HepG2 (cell line): ENCODE data around the gene UTP3. TPM values are rescaled to one million over a fixed set of nuclear protein-coding genes. Genes with fewer than 3 reads are reported as not detected.

Source experiments
- ARID5B ChIP-seq: IDR thresholded peaks from 2 replicates; pipeline ENCODE4 v1.4.0; 2020; ENCODE audit warnings: mild to moderate bottlenecking, missing genetic modification reagents
- CHD4 ChIP-seq: fragments of 200-600 bp; sonication (generic); IDR thresholded peaks from 2 replicates; pipeline ENCODE4 v1.7.0; 2017; ENCODE audit warnings: mild to moderate bottlenecking, low read length, borderline replicate concordance
- GABPA ChIP-seq, 2 experiments: IDR thresholded peaks; 2 replicates each; pipeline ENCODE4 v1.6.1; 2011 to 2016; ENCODE audit warnings: low read depth in 2 of 2, low read length in 1 of 2, missing biosample characterization in 1 of 2, missing genetic modification characterization in 1 of 2
- NFRKB ChIP-seq: fragments of 450-650 bp; IDR thresholded peaks from 2 replicates; pipeline ENCODE4 v1.6.1; 2017
- NFYB ChIP-seq: sonication (generic); formaldehyde crosslinking; IDR thresholded peaks from 2 replicates; pipeline ENCODE4 v1.4.0; 2020; ENCODE audit warnings: missing genetic modification reagents
- NR0B2 ChIP-seq: sonication (generic); formaldehyde crosslinking; IDR thresholded peaks from 2 replicates; pipeline ENCODE4 v1.4.0; 2020; ENCODE audit warnings: mild to moderate bottlenecking, missing genetic modification reagents
- SP1 ChIP-seq, 2 experiments: fragments of 450-650 bp in 1 of 2; sonication (generic) in 1 of 2; formaldehyde crosslinking in 1 of 2; IDR thresholded peaks; 2 replicates each; pipeline versions ENCODE4 v1.4.0 to v1.6.1; 2016 to 2020; ENCODE audit warnings: missing genetic modification reagents in 1 of 2
- ZBTB21 ChIP-seq: sonication (generic); formaldehyde crosslinking; IDR thresholded peaks from 2 replicates; pipeline ENCODE4 v1.4.0; 2020; ENCODE audit warnings: missing genetic modification reagents
- ZNF18 ChIP-seq: sonication (generic); formaldehyde crosslinking; IDR thresholded peaks from 2 replicates; pipeline ENCODE4 v1.8.0; 2022; ENCODE audit warnings: mild to moderate bottlenecking, missing genetic modification reagents; ENCODE audit not compliant: insufficient replicate concordance
- ZNF30 ChIP-seq: sonication (generic); formaldehyde crosslinking; IDR thresholded peaks from 2 replicates; pipeline ENCODE4 v1.5.0; 2020; ENCODE audit warnings: mild to moderate bottlenecking, missing genetic modification reagents
- ZNF530 ChIP-seq: sonication (generic); formaldehyde crosslinking; IDR thresholded peaks from 2 replicates; pipeline ENCODE4 v1.5.0; 2020; ENCODE audit warnings: low read depth, mild to moderate bottlenecking, missing genetic modification reagents
- ZNF737 ChIP-seq: sonication (generic); formaldehyde crosslinking; IDR thresholded peaks from 2 replicates; pipeline ENCODE4 v1.5.0; 2020; ENCODE audit warnings: missing genetic modification reagents, mild to moderate bottlenecking, borderline replicate concordance
- ZNF816 ChIP-seq: sonication (generic); formaldehyde crosslinking; IDR thresholded peaks from 2 replicates; pipeline ENCODE4 v1.8.0; 2022; ENCODE audit warnings: missing genetic modification reagents, mild to moderate bottlenecking, borderline replicate concordance
- polyA plus RNA-seq, 8 experiments: library from polyadenylated mRNA; depleted of rRNA in 3 of 8; stranded (reverse) in 7 of 8; unstranded in 1 of 8; fragments of >200 nt; fragmentation: Illumina TruSeq in 4 of 8; extraction: Trizol in 4 of 8; gene quantifications; 2 replicates each; pipeline versions ENCODE4 v1.2.1 to v1.2.3, GENCODE V29; 2011 to 2016; ENCODE audit warnings: low read depth in 4 of 8, missing spikeins in 1 of 8, mixed read lengths in 1 of 8; ENCODE audit not compliant: insufficient read depth in 1 of 8
- total RNA-seq, 5 experiments: library from RNA; depleted of rRNA; stranded (reverse); fragments of >200 nt; fragmentation: Illumina TruSeq; extraction: Trizol; gene quantifications; 2 replicates each; pipeline ENCODE4 v1.2.3, GENCODE V29; 2016; ENCODE audit warnings: low read depth in 1 of 5
- TF ChIP-seq, protein P1 (sequence below): sonication (generic); formaldehyde crosslinking; IDR thresholded peaks from 2 replicates; pipeline ENCODE4 v1.5.0; 2020; ENCODE audit warnings: mild to moderate bottlenecking, missing genetic modification reagents, borderline replicate concordance
- TF ChIP-seq, protein P2 (sequence below): sonication (generic); formaldehyde crosslinking; IDR thresholded peaks from 2 replicates; pipeline ENCODE4 v1.8.0; 2022; ENCODE audit warnings: missing genetic modification reagents, mild to moderate bottlenecking, borderline replicate concordance

Gene UTP3
- total and polyA plus RNA-seq, 2 of the 13 experiments (the other 11 are each of a cell fraction or from before 2014, with no cell fraction given), result 6.9 to 19.5 TPM

DNA sequence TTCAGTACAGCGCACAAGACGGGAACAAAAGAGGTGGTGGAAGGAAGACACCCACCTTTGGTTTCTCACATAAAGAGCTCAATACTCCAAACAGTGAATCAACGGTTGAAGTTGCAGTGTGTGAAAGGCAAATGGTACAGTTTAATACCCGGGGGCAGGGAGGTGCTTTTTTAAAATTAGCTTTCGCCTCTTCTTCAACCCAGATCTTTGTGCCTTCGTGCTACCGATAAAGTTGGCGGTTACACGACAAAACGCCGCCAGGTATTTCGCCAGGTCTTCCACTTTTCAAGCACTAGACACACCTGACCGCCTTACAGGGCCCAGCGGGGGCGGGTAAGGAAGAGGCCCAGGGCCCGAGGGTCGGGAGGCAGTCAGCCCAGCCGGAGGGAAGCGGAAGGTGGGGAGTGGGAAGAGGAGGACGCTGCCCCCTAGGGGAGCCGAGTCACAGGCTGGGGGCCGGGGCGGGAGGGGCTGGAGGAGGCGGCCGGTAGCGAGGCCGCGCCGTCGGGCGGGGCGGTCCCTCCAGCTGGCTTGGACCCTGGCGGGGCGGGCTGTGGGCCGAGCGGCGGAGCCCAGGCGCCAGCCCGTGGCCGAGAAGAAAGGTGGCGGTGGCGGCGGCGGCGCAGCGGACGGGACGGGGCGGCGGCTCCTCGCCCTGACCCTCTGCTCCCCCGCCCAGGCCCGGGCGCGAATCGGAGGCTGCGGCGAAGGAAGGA is 16.0 kb downstream of the UTP3 start (continued):
- TF ChIP-seq ZNF816 (CRISPR knock-in tag) (no peak), ZNF18 (CRISPR knock-in tag) (no peak), NFRKB (no peak), CHD4 (no peak), ARID5B (CRISPR knock-in tag) (peak; percentile 17; the same call in 1 of the 2 replicates), ZBTB21 (CRISPR knock-in tag) (no peak), ZNF530 (no peak), ZNF30 (CRISPR knock-in tag) (no peak), NR0B2 (CRISPR knock-in tag) (no peak), NFYB (CRISPR knock-in tag) (no peak), ZNF737 (CRISPR knock-in tag) (no peak), SP1 (IDR thresholded peaks at IDR 0.05) (no peak), SP1 (CRISPR knock-in tag; IDR thresholded peaks at IDR 0.05) (peak; percentile 46; the same call in 1 of the 2 replicates), GABPA (IDR thresholded peaks at IDR 0.05; ENCODE audit: low read depth, low read length) (peak; percentile 35; the same call in 1 of the 2 replicates), GABPA (CRISPR knock-in tag; IDR thresholded peaks at IDR 0.05; ENCODE audit: low read depth) (peak; percentile 75)
- TF ChIP-seq, protein P1, sequence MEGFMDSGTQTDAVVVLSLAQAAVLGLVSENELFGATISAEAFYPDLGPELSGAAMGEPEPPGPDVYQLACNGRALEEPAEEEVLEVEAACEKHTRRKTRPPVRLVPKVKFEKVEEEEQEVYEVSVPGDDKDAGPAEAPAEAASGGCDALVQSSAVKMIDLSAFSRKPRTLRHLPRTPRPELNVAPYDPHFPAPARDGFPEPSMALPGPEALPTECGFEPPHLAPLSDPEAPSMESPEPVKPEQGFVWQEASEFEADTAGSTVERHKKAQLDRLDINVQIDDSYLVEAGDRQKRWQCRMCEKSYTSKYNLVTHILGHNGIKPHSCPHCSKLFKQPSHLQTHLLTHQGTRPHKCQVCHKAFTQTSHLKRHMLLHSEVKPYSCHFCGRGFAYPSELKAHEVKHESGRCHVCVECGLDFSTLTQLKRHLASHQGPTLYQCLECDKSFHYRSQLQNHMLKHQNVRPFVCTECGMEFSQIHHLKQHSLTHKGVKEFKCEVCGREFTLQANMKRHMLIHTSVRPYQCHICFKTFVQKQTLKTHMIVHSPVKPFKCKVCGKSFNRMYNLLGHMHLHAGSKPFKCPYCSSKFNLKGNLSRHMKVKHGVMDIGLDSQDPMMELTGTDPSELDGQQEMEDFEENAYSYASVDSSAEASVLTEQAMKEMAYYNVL (CRISPR knock-in tag), result 0 out of 2 replicates have a peak, but pooled peaks have one; percentile 48
- TF ChIP-seq, protein P2, sequence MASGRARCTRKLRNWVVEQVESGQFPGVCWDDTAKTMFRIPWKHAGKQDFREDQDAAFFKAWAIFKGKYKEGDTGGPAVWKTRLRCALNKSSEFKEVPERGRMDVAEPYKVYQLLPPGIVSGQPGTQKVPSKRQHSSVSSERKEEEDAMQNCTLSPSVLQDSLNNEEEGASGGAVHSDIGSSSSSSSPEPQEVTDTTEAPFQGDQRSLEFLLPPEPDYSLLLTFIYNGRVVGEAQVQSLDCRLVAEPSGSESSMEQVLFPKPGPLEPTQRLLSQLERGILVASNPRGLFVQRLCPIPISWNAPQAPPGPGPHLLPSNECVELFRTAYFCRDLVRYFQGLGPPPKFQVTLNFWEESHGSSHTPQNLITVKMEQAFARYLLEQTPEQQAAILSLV (CRISPR knock-in tag), result 0 out of 2 replicates have a peak, but pooled peaks have one; percentile 52
